ENCODE measurements around the gene COL28A1. TPM values are rescaled to one million over a fixed set of nuclear protein-coding genes. Genes with fewer than 3 reads are reported as not detected.

COL28A1 gene
- total RNA-seq, 1 donor from 2014 or later, result 0.28 TPM

DNA sequence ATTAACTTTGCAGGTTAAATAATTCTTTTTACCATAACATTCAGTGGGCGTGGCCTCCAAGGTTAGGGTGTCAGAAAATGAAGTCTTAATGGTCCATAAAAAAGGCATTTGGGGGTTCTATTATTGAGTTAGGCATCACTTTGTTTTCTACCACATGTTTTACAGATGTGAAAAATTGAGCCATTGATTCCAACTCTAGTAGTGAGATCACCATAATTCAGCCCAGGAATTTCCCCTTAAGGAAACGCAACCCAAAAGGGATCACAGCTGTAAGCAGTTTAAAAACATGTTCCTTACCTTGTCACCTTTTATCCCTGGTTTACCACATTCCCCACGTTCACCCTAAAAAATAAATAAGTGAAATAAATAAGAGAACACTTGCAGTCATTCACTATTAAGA lies 24.9 kb downstream of the COL28A1 start:
- Mint-ChIP-seq H3K27me3 (ENCODE audit: low read depth) (no peaks in the 10 kb centered on the region), H3K36me3 (ENCODE audit: low read depth) (no peaks in the 10 kb centered on the region), H3K4me1 (peaks cover 23% of the 10 kb centered on the region), H3K4me3 (no peak overlapping the region), H3K9me3 (peaks cover 3% of the 10 kb centered on the region), H3K27ac (ENCODE audit: unreplicated experiment) (no peak overlapping the region)
- TF ChIP-seq, protein P1, sequence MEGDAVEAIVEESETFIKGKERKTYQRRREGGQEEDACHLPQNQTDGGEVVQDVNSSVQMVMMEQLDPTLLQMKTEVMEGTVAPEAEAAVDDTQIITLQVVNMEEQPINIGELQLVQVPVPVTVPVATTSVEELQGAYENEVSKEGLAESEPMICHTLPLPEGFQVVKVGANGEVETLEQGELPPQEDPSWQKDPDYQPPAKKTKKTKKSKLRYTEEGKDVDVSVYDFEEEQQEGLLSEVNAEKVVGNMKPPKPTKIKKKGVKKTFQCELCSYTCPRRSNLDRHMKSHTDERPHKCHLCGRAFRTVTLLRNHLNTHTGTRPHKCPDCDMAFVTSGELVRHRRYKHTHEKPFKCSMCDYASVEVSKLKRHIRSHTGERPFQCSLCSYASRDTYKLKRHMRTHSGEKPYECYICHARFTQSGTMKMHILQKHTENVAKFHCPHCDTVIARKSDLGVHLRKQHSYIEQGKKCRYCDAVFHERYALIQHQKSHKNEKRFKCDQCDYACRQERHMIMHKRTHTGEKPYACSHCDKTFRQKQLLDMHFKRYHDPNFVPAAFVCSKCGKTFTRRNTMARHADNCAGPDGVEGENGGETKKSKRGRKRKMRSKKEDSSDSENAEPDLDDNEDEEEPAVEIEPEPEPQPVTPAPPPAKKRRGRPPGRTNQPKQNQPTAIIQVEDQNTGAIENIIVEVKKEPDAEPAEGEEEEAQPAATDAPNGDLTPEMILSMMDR (conservative IDR thresholded peaks at IDR 0.05), result no peak
- no peak for DNase-seq (ENCODE audit: low read depth, low spot score)

DNA sequence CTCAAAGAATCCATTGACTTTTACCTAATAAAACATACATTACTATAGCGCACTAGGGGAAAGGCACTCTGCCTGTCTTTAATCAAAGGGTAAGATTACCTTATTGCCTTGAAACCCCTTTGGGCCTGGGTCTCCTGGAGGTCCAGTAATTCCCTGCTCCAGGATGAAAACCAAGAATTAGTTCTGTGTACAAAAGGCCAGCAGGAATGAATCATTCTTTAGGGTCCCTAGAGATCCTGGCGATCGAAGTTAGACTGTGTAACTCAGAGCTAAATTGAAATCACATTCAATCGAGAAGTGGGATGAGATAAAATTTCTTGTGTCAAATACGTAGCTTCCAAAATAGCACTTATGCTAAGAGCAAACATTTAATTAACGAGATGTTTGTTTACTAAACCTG lies 29.8 kb downstream of the COL28A1 start:
- Mint-ChIP-seq H3K36me3 (ENCODE audit: low read depth) (no peaks in the 10 kb centered on the region), H3K27me3 (ENCODE audit: low read depth) (no peaks in the 10 kb centered on the region), H3K9me3 (peaks cover 4% of the 10 kb centered on the region), H3K27ac (ENCODE audit: unreplicated experiment) (no peak overlapping the region), H3K4me1 (no peaks in the 10 kb centered on the region), H3K4me3 (no peak overlapping the region)
- no peak for DNase-seq (ENCODE audit: low read depth, low spot score)
- TF ChIP-seq, protein P1 (conservative IDR thresholded peaks at IDR 0.05), result no peak

DNA sequence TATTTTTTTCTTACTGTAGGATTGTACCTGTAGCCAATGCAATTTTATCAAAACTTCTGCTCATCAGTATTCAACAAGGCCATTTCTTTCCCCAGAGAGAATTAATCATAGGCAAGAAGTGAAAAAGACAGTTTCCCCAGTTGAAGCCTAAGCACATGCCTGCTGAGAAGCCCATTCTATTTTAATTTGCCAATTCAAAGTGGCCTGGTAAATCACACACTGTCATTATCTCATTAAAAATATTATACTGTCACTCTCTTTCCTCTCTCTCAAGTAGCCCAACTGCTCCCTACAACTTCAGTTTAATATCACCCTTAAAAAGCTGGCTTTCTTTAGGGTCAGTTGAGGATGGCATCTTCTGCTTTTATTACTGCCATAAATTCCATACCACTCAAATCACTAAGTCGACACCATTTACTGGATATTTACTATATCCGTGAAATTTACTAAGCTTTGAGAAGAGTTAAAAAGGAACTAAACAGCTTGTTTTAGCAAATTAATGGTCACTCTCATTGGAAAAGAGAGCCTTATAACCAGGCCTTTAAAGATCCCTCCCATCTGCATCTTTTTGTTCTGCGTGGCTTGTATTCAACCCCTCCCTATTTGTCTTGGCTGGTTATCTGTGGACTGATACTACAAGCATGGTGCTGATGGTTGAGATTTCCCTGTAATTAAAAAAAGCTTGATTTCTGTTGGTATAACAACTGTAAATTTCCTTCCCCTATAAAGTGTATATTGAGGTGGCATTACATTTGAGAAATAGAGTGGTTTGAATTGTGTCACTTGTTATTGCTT lies 30.6 kb downstream of the COL28A1 start:
- no peak for DNase-seq (ENCODE audit: low read depth, low spot score)
- Mint-ChIP-seq H3K9me3 (peaks cover 5% of the 10 kb centered on the region), H3K4me3 (no peak overlapping the region), H3K27ac (ENCODE audit: unreplicated experiment) (no peak overlapping the region), H3K27me3 (ENCODE audit: low read depth) (no peaks in the 10 kb centered on the region), H3K36me3 (ENCODE audit: low read depth) (no peaks in the 10 kb centered on the region), H3K4me1 (no peaks in the 10 kb centered on the region)
- TF ChIP-seq, protein P1 (conservative IDR thresholded peaks at IDR 0.05), result no peak

DNA sequence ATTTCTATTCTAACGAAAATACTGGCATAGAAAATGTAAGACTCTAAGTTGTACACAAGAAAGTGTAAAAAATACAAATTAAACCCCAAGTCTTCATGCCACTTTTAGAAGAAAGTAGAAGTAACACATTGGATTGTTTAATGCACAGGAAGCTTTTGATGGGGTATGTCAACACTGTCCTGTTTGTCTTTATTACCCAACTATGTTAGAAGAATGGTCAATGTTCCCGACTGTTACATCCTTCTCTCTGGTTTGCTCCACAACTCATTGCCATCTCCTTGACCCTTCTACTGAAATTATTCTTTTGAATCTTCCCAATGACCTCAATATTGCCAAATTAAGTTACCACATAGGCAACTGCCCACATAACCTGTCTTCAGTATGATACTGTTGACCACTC lies 35.8 kb downstream of the COL28A1 start:
- H3K4me3 Mint-ChIP-seq, result no peak overlapping the region
- H3K36me3 Mint-ChIP-seq (ENCODE audit: low read depth), result no peaks in the 10 kb centered on the region
- H3K4me1 Mint-ChIP-seq, result no peaks in the 10 kb centered on the region
- H3K27ac Mint-ChIP-seq (ENCODE audit: unreplicated experiment), result no peak overlapping the region
- no peaks in the 10 kb centered on the region for H3K27me3 Mint-ChIP-seq (ENCODE audit: low read depth)
- TF ChIP-seq, protein P1 (conservative IDR thresholded peaks at IDR 0.05), result no peak
- DNase-seq (ENCODE audit: low read depth, low spot score), result no peak
- H3K9me3 Mint-ChIP-seq, result peaks cover 2% of the 10 kb centered on the region

DNA sequence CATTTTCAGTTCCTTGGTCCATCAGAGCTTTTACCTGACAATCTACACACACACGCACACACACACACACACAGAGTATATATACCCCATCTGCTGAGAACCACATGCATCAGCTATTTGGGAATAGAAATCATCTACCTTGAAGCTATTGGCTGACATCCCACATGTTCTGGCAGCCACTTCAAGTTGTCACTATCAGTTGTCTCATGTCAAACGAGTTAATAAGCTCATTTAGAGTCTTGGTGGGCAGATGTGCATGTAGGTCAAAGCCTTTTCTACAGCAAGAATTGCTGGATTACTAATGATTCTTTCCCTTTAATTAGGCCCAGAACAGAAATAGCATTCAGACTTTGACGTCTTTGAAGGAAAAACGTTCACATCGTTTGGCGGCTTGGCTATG lies 36.8 kb downstream of the COL28A1 start:
- peaks cover 2% of the 10 kb centered on the region for H3K9me3 Mint-ChIP-seq
- H3K4me3 Mint-ChIP-seq, result no peak overlapping the region
- H3K36me3 Mint-ChIP-seq (ENCODE audit: low read depth), result no peaks in the 10 kb centered on the region
- H3K27me3 Mint-ChIP-seq (ENCODE audit: low read depth), result no peaks in the 10 kb centered on the region
- TF ChIP-seq, protein P1 (conservative IDR thresholded peaks at IDR 0.05), result no peak
- H3K27ac Mint-ChIP-seq (ENCODE audit: unreplicated experiment), result no peak overlapping the region
- DNase-seq (ENCODE audit: low read depth, low spot score), result no peak
- no peaks in the 10 kb centered on the region for H3K4me1 Mint-ChIP-seq

Data from neural crest cell (in vitro differentiated cells).